ENCODE data around the gene TRIM14. TPM values are rescaled to one million over a fixed set of nuclear protein-coding genes. Genes with fewer than 3 reads are reported as not detected.

The TRIM14 gene
- total RNA-seq, 1 experiment from 2014 or later: 34.5 TPM

GRCh38 chr9:98057138-98057799 is 61.8 kb downstream of the TRIM14 start:
- BruUV-seq (replicated peaks): TSS peak; percentile 58
- no peak for TF ChIP-seq CTCF (IDR thresholded peaks at IDR 0.05; ENCODE audit: insufficient read depth in 1 of 2, low read depth in 1 of 2, low read length in 1 of 2, severe bottlenecking in 1 of 2, unreplicated experiment in 1 of 2)
- H3K27me3 ChIP-seq (replicated peaks; ENCODE audit: control insufficient read depth, insufficient read depth, low read length): no peaks in the 10 kb centered on the region
- H3K4me1 Mint-ChIP-seq (ENCODE audit: low read depth, unreplicated experiment): no peaks in the 10 kb centered on the region
- H3K4me3 ChIP-seq (ENCODE audit: low read depth, low read length): peak overlapping the region; percentile 79
- H3K9me3 Mint-ChIP-seq (ENCODE audit: unreplicated experiment): no peaks in the 10 kb centered on the region
- DNase-seq: no peak
- H3K9me3 ChIP-seq: no peaks in the 10 kb centered on the region
- H3K4me3 Mint-ChIP-seq (ENCODE audit: unreplicated experiment): peak overlapping the region; percentile 93
- intact Hi-C loops (cut with micrococcal nuclease; ENCODE audit: unreplicated experiment): no loop called here
- ChIA-PET POLR2A (interaction anchor here (0.9 kb wide), 1 partner anchor 16 kb away, joined by 4 read pairs; no protein-coding TSS in a partner anchor), CTCF (interaction anchor here (1.4 to 2.1 kb wide), 2 partner anchors 17 to 134 kb away, joined by 7 to 10 read pairs; partner anchors contain the start of gene TRMO)
- H3K36me3 Mint-ChIP-seq (ENCODE audit: insufficient read depth, unreplicated experiment): peaks cover 24% of the 10 kb centered on the region
- peaks cover 7% of the 10 kb centered on the region for H3K4me1 ChIP-seq
- H3K27ac Mint-ChIP-seq (ENCODE audit: unreplicated experiment): peak overlapping the region; percentile 92
- H3K36me3 ChIP-seq (ENCODE audit: control insufficient read depth, insufficient read depth, low read length): peaks cover 3% of the 10 kb centered on the region
- H3K27me3 Mint-ChIP-seq (ENCODE audit: insufficient read depth, unreplicated experiment): no peaks in the 10 kb centered on the region

- Mint-ChIP-seq H3K36me3 (ENCODE audit: insufficient read depth, unreplicated experiment) (peaks cover 24% of the 10 kb centered on the region), H3K9me3 (ENCODE audit: unreplicated experiment) (no peaks in the 10 kb centered on the region), H3K4me1 (ENCODE audit: low read depth, unreplicated experiment) (no peaks in the 10 kb centered on the region), H3K27ac (ENCODE audit: unreplicated experiment) (peak within 1 kb of the TSS; percentile 92), H3K27me3 (ENCODE audit: insufficient read depth, unreplicated experiment) (no peaks in the 10 kb centered on the region), H3K4me3 (ENCODE audit: unreplicated experiment) (peak within 1 kb of the TSS; percentile 93)
- Histone ChIP-seq H3K36me3 (ENCODE audit: control insufficient read depth, insufficient read depth, low read length) (peaks cover 2% of the 10 kb centered on the region), H3K4me3 (ENCODE audit: low read depth, low read length) (peak within 1 kb of the TSS; percentile 79), H3K4me1 (peaks cover 7% of the 10 kb centered on the region), H3K9me3 (no peaks in the 10 kb centered on the region), H3K27me3 (replicated peaks; ENCODE audit: control insufficient read depth, insufficient read depth, low read length) (no peaks in the 10 kb centered on the region)
- peak; percentile 95 to 97 for DNase-seq
- intact Hi-C loops (cut with micrococcal nuclease; ENCODE audit: unreplicated experiment): loop anchor here (1.0 kb wide), 1 partner anchor 43 kb away; no protein-coding TSS in a partner anchor
- no TSS peak for BruUV-seq (replicated peaks)
- POLR2A ChIA-PET: interaction anchor here (0.6 to 1.3 kb wide), 9 partner anchors 11 to 636 kb away, joined by 3 to 15 read pairs (median 4); partner anchors contain the start of genes TRIM14 and TRMO
- peak in 1 of 2 experiments; percentile 18 for TF ChIP-seq CTCF (IDR thresholded peaks at IDR 0.05; ENCODE audit: insufficient read depth in 1 of 2, low read depth in 1 of 2, low read length in 1 of 2, severe bottlenecking in 1 of 2, unreplicated experiment in 1 of 2)
- CTCF ChIA-PET: interaction anchor here (0.6 to 2.1 kb wide), 12 partner anchors 17 to 423 kb away, joined by 3 to 10 read pairs (median 3); partner anchors contain the start of genes NCBP1, TBC1D2, TRMO and TSTD2
Measured at GRCh38 chr9:98056269-98057137, 62.5 kb downstream of the TRIM14 start, which contains the start of gene NANS. TSS of gene NANS (plus strand) at chr9:98056732. CDS start at chr9:98056809, 77 bp downstream.

DNA sequence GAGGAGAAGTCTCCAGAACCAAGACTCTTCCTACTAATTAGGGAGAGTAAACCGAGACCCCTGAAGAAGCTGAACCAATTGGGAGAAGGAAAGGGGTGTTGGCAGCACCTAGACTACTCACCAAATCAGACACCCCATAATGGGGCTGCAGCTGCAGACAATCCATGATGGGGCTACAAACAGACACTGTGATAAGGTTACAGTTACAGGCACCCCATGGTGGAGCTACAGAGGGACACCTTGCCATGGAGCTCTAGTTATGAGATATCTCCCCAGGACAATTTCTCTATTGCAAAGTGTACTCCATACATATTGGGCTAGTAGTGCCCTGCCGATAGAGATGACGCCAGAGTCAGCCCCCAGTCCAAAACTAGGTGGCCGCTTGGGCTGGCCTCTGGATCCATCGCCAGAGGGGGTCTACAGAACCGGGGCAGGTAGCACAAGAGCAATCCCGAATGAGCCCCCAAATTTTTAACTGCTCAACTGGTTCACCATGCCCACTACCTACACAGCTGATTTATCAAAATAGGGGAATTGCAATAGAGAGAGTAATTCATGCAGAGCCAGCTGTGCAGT is 64.6 kb downstream of the TRIM14 start:
- no peaks in the 10 kb centered on the region for H3K9me3 Mint-ChIP-seq (ENCODE audit: unreplicated experiment)
- H3K36me3 ChIP-seq (ENCODE audit: control insufficient read depth, insufficient read depth, low read length): no peaks in the 10 kb centered on the region; the same call in 1 of the 2 replicates
- H3K9me3 ChIP-seq: no peaks in the 10 kb centered on the region
- peaks cover 7% of the 10 kb centered on the region for H3K4me1 ChIP-seq
- intact Hi-C loops (cut with micrococcal nuclease; ENCODE audit: unreplicated experiment): no loop called here
- ChIA-PET CTCF (interaction anchor here (0.5 kb wide), 1 partner anchor 29 kb away, joined by 5 read pairs; no protein-coding TSS in a partner anchor), POLR2A (no interaction called here)
- H3K27ac Mint-ChIP-seq (ENCODE audit: unreplicated experiment): no peak overlapping the region
- no peak for DNase-seq
- no peak overlapping the region for H3K4me3 Mint-ChIP-seq (ENCODE audit: unreplicated experiment)
- no peaks in the 10 kb centered on the region for H3K27me3 Mint-ChIP-seq (ENCODE audit: insufficient read depth, unreplicated experiment)
- H3K4me1 Mint-ChIP-seq (ENCODE audit: low read depth, unreplicated experiment): no peaks in the 10 kb centered on the region
- no peaks in the 10 kb centered on the region for H3K27me3 ChIP-seq (replicated peaks; ENCODE audit: control insufficient read depth, insufficient read depth, low read length)
- BruUV-seq (replicated peaks): no TSS peak
- H3K4me3 ChIP-seq (ENCODE audit: low read depth, low read length): no peak overlapping the region
- peaks cover 14% of the 10 kb centered on the region for H3K36me3 Mint-ChIP-seq (ENCODE audit: insufficient read depth, unreplicated experiment)
- TF ChIP-seq CTCF (IDR thresholded peaks at IDR 0.05; ENCODE audit: insufficient read depth in 1 of 2, low read depth in 1 of 2, low read length in 1 of 2, severe bottlenecking in 1 of 2, unreplicated experiment in 1 of 2): no peak

Data from Caco-2 (cell line).